ENCODE data around the gene TPGS2.
"Not testable (repeated sequence)": the region's sequence is repeated elsewhere in the genome, so short reads cannot be mapped to it uniquely, and the experiment has no call there.

The TPGS2 gene

DNA sequence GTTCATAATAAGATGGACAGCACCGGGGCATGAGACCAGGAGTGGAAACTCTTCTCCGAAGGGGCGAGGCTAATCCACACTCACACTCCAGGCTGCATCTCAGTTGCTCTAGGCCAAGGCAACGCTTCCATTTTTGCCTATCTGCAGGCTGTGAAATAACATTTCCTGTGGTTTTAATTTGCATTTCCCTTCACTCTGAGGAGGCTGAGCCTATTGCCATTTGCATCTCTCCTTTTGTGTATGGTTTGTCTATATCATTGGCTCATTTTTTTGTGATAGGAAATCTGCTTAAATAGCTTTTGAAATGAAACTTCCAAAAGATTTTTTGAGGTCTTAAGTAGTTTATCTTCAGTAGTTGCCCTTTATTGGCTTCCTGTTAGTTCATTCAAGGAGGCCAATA lies 57.6 kb downstream of the TPGS2 start:
- DNase-seq = no peak

DNA sequence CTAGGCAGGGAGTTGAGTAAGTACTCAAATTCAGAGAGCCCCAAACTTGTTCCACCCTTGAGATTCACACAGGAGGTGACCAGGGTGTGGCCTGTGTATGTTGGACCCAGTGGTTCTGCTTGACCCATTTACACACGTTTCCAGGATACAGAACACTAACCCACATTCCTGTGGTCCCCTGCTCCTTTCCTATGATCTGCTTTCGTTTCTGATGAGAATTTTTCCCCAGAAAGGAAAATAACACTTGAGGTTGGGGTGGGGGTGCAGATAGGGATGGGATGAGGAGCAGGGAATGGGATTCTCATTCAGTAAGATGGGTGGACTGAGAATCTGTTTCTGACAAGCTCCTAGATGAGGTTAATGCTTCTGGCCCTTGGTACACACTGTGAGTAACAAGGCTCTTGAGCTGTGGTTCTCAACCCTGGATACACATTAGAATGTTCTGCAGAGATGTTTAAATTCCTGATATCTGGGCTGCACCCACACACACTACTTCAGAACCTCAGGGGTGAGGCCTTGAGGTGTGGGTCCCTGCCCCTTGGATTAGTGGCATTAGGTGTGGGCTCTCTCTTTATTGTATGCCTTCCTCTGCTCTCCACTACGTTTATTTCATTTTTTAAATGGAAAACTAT lies 58.4 kb downstream of the TPGS2 start:
- no peak for DNase-seq

DNA sequence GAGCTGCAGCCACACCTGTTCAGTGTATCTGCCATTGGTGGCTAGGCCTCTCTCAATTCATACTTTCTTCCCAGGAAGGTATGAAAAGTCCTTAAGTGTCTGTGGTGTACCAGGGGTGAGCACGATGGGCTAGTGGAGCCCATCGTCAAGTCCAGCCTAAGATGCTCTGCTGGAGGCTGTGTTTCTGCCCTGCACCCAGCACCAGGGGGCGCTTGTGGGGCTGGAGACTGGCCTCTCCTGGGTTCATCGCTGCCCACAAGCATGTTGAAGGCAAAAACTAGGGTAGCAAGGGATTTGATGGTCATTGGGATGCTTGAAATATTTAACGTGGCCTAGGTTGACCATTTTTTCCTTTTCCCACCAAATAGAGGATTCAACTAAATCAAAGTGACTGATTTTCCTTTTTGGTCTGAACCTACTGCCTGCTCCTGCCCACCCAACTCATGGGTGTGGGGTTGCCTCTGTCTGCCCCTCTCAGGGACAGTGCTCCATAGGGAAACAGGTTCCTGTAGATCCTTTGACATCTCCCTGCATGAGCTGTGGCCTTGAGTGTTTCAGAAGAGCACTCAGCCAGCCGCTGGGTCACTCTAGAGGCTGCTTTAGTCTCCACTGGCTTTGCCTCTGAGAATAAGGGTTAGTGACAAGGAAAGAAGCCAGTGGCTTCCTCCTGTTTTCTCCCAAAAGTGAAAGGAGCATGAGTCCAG lies 59.0 kb downstream of the TPGS2 start:
- DNase-seq = peak in 1 of 2 experiments; percentile 6

DNA sequence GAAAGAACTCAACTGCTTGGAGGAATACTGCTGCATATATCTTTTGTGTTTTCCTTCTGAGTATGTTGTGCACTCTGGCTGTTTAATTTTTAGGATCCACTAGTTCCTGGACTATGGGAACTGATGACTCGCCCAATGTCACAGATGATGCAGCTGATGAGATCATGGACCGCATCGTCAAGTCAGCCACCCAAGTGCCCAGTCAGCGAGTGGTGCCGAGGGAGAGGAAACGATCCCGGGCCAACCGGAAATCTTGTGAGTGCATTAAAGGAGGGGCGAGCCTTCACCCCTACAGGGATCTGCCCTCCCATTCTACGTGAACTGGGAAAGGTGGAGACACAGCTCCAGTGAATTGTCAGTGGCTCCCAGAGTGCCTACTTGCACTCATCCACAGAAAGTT lies 59.6 kb downstream of the TPGS2 start:
- DNase-seq = no peak

DNA sequence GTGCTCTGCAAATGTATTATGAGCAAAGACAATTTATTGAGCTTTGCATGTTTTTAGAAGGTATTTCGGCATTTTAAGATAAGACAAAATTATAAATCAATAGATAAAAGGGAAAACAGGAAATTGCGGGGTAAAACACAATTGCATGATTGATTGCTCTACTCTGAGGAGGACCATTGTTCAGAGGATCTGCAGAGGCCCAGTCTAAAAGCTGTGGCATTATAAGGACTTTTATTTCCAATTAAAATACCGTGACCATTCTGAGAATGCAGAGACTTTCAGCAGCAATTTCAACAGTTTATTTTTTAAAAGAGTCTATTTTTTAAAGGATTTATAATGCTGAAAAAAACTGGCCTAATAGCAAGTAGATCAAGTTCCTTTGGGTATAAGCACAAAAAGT lies 62.0 kb downstream of the TPGS2 start:
- no peak for DNase-seq

DNA sequence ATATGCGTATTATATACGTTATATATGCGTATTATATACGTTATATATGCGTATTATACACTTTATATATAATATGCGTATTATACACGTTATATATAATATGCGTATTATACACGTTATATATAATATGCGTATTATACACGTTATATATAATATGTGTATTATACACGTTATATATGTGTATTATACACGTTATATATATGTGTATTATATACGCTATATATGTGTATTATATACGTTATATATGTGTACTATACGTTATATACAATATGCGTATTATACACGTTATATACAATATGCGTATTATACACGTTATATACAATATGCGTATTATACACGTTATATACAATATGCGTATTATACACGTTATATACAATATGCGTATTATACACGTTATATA lies 65.8 kb downstream of the TPGS2 start:
- not testable (repeated sequence) for DNase-seq

DNA sequence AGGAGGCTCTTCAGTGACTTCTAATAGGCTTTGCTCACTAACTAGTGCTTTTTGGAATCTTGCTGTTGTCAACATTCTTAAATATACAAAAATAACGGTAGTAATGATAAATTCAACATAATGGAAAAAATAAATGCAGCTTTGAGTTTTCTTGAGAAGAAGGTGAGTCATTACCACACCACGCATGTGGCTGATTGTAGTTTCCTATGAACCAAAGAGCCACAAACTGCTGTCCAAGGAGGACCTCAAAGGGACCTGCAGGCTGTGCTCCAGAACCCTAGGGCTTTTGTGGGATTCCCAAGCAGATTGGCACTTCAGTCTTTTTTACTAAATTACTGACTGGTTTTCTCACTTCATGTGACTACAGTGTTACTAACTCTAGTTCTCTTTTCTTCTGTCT lies 66.7 kb downstream of the TPGS2 start:
- DNase-seq = no peak

DNA sequence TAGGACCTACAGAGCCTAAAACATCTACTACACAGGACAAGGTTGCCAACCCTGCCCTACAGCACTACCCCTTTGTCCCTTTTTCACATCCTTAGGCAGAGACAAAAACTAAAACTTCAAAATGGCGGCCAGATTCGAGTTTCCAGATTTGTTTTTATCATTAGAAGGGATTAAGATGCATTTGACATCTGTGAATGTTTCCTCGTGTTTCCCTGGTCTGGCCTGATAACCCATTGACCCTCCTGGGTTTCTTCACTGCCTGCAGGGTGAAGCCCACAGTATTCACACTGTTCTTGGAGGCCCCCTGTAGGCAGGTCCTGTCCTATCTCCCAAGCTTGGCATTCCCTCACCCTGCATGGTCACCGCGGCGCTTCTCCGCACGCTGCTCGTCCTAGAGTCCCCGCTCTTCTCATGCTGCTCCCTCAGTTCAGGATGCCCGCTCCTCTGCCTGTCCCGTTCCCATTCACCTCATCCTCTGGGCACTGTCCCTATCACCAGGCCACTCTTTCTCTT lies 67.6 kb downstream of the TPGS2 start:
- no peak for DNase-seq

DNA sequence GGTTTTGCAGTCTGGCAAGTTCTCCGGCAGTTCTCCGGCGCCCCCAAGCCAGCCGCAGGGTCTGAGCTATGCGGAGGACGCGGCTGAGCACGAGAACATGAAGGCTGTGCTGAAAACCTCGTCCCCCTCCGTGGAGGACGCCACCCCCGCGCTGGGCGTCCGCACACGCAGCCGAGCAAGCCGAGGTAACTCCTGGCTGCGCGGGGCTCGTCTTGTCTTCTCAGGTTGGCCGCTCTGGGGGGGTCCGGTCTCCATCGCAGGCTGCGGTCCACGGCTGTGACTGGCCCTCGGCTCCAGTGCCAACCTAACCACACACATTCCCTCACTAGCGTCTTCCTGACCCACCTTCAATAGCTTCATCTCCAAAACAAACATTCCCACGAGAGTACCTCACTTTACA lies 68.2 kb downstream of the TPGS2 start:
- no peak for DNase-seq

DNA sequence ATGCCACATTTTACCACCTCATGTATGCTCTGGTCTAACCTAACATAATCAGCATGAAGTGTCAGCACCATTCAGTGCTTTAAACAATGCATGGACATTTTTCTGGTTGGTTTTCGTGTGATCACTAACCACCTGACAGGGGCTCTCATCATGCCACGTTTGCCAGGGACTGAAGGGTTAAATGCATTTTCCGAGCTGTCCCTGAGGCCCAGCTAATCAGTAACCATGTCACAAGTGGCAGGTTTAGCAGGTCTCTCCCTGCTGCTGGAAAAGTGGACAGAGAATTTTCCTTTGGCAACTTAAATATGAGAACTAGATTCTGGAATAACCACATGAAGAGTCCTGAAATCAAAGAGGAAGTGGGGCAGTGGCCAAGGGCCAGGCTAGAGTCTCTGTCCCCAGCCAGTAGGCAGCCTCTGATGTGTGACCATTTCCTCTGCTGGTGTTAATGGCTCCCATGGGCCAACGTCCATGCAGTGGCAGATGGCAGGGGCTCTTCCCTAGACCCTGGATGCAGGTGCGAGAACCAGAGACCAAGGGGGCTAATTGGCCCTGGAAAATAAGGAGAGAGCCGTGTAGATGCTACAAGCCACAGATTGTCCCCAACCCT lies 69.5 kb downstream of the TPGS2 start:
- no peak for DNase-seq

DNA sequence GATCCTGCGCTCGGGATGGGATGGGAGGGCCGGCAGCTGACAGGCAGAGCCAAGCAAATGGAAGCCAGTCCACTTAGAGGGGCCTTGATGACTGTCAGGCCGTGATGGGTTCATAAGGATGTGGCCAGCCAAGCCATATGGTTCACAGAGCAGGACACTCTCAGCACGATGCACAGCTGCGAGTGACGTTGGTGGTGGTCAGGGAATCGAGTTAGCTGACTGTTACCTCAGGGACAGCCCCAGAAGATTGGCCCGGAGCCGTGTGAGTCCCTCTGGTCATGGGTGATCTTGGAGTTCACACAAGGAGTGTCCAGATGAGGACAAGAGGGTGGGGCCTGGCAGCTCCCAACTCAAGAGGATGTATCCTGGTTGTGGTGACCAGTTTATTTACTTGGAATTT lies 70.2 kb downstream of the TPGS2 start:
- DNase-seq = no peak

DNA sequence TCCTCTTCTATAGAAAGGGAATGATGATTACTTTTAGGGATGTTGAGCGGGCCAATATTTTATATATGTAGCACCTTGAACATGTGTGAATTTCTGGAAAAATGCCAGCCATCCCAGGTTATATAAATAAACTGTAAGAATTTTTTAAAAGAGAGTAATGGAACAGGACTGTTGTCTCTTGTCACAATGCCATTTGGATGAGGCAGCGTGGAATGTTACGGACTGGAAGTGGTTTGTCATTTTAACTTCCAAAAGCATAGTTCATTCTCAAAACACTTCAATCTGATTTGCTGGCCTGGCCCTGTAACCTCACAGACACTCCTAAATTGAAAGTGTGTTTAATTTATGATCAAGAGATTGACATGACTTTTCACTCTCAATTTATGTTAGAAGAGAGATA lies 70.8 kb downstream of the TPGS2 start:
- no peak for DNase-seq

DNA sequence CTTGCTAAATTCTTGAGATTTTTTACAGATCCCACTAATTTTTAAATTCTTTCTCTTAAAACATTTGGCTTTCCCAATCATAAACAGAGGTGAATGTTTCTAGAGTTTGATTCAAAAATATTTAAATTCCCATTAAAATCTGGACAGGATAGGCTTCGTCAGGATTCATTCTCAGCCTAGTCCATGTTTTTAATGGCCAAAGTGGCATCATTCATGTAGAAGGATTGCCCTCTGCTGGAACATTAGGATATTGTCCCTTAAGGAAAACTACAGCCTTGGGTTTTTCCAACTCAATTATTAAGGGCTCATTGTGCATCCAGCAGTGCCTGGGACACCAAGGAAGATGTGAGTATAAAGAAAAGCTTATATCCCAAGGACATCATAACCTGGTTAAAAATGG lies 71.7 kb downstream of the TPGS2 start:
- DNase-seq = no peak

DNA sequence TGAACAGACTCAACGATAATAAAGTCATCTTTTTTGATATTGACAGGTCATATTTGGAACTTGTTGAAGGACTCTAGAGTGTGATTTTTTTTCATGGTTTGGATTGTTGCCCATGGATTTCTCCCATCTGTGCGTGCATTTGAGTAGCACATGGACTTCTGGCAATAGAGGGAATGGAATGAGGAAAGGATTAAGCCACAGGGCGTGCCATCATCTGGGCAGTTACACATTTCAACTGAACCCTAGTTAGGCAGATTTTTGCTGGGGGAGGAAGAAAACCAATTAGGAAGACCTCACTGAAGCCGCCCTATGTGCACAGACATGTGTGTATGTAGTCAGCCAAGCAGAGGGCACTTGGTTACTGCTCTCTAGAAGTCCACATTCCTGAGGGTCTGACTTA lies 72.6 kb downstream of the TPGS2 start:
- no peak for DNase-seq

DNA sequence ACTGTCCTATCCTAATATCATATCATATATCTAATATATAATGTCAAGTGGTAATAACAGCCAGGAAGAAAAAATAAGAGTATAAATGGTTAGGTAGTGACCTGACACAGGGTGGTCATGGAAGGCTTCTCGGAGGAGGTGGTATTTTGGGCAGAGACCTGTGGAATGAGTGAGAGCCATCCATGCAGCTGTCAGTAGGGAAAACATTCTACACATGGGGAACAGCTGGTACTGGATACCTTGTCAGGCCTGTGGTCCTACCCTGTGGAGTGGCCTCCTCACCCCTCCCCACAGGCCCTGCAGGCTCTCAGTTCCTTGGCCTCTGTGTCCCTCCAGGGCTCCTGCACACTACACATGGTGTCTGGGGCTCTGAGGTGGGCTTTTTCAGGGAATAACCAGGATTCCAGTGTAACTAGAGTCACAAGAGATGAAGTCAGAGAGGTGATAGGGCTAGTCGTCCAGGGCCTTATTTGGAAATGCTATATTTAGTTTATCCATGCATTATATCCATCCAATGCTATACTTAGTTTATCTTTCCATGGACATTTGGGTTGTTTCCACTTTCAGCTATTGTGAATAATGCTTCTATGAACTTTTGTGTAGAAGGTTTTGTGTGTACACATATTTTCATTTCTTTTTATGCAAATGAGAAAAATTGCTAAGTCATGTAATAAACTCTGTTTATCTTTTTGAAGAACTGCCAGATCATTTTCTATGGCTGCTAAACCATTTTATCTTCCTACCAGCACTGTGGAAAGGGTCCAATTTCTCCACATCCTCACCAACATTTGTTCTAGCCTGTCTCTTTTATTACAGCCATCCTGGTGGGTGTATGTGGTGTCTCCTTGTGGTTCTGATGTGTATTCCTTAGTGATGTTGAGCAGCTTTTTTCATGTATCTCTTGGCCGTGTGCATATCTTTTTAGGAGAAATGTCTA lies 75.6 kb downstream of the TPGS2 start:
- no peak for DNase-seq

DNA sequence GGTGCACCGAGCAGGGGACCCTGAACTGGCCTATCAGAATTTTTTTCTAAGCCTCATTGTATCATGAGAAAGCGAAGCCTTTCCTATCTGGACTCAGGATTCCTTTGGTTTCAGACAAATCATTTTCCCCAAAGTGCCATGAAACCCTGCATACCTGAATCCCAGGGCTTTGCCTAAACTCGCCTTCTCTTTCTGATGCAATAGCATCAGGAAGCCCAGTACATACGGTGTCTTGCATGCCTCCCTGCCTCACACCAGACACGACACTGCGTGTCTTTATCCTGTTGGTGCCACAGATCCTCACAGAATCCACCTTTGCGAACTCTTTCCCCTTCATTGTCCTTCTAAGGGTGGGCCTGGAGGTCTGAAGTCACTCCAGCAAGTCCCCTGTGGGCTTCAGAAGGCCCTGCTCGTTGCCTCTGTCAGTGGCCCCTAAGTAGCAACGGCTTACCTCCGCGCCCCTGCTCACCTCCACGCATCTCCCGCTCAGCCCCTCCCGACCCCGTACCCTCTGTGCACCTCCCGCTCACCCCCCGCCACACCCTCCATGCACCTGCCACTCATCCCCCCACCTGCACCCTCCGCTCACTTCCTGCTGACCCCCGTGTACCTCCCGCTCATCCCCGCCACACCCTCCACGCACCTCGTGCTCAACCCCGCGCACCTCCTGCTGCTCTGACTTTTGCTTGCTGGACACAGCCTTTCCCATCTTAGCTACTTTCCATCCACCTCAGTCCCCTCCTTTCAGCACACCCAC lies 83.4 kb downstream of the TPGS2 start:
- no peak for DNase-seq

DNA sequence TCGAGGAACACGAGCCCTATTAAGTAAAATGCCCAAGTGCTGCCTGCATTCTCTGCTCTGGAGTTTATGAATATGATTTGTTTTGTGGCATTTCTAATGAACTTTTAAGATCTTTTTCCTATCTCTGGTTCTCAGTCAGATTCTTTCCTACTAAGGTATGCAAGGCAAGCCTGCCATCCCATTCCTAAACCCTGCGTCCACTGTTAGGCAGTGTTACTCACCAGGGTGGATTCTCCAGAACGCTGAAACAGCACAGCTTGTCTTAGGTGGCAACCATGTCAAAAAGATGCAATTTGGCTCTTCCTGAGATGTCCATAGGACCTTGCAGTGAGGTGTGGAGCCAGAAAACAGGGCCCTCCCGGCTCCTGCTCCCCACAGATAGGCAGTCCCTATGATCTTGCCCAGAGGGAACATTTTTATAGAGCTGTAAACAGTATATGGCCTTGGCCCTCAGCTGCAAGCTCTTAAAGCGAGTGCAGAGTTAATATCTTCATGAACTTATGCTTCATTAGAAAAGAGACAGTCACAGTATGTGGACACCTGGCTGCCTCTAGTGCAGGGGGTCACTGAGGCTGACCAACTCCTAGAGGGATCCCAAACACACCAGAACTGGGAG lies 84.4 kb downstream of the TPGS2 start:
- DNase-seq = no peak
